ENCODE measurements around the gene PPM1M.
"Not testable (repeated sequence)": the region's sequence is repeated elsewhere in the genome, so short reads cannot be mapped to it uniquely, and the experiment has no call there.

PPM1M gene

GRCh38 chr3:52247409-52248164 lies 2.0 kb downstream of the PPM1M start:
- DNase-seq (ENCODE audit: low read depth), result no peak

DNA sequence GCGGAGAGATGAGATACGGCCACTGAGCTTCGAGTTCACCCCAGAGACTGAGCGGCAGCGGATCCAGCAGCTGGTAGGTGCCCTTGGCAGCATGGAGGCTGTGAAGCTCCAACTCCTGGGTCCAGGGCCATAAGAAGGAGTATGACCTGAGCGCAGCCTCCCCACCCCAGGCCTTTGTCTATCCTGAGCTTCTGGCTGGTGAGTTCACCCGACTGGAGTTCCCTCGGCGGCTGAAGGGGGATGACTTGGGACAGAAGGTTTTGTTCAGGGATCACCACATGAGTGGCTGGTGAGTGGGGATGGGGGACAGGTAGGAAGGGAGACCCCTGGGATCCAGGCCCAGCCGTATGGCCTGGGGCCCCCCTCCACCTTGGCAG lies 2.6 kb downstream of the PPM1M start:
- no peak for DNase-seq (ENCODE audit: low read depth)

GRCh38 chr3:52248816-52249547 lies 3.4 kb downstream of the PPM1M start:
- DNase-seq (ENCODE audit: low read depth), result no peak

GRCh38 chr3:52249683-52250082 lies 4.1 kb downstream of the PPM1M start:
- no peak for DNase-seq (ENCODE audit: low read depth)

GRCh38 chr3:52250122-52250521 lies 4.6 kb downstream of the PPM1M start:
- no peak for DNase-seq (ENCODE audit: low read depth)

GRCh38 chr3:52253314-52254304 lies 8.1 kb downstream of the PPM1M start:
- no peak for DNase-seq (ENCODE audit: low read depth)

DNA sequence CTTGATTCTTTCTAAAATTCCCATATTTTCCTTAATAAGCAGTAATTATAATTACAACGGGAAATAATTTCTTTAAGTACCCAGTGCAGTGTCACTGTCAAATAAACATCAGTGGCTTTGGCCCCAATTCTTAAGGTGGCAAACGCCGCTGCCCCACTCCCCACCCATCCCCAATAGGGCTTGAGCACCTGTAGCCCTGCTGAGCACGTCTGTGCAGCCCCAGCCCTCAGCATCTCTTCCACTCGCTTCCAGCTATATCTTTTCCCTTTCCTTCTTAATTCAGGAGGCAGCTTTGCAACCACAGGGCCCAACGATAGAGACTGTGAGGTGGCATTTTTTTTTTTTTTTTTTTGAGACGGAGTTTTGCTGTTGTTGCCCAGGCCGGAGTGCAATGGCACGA lies 9.0 kb downstream of the PPM1M start:
- no peak for DNase-seq (ENCODE audit: low read depth)

GRCh38 chr3:52256159-52256558 lies 10.6 kb downstream of the PPM1M start:
- DNase-seq (ENCODE audit: low read depth), result no peak

- no peak for DNase-seq (ENCODE audit: low read depth)
These were observed 11.1 kb downstream of the PPM1M start for GRCh38 chr3:52256622-52257021.

DNA sequence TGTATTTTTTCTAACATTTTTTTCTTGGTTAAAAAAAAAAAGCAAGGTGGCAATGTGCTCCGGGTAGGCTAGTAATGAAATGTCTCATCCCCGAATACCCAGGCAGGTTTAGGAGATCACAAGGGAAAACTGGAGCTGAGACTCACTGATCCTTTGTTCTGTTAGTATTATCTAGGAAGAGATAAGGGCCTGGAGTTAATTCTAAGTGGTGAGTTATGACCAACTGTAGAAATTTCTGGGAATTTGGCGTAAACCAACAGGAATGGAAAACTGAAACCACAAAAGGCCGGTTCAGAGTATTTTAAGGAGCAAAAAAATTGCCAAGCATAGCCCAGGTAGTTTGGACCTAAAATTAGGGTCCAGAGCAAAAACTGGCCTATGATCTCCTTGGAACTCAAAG lies 12.4 kb downstream of the PPM1M start:
- DNase-seq (ENCODE audit: low read depth), result no peak

- DNase-seq (ENCODE audit: low read depth), result no peak
These were observed 13.5 kb downstream of the PPM1M start for GRCh38 chr3:52259035-52259434.

DNA sequence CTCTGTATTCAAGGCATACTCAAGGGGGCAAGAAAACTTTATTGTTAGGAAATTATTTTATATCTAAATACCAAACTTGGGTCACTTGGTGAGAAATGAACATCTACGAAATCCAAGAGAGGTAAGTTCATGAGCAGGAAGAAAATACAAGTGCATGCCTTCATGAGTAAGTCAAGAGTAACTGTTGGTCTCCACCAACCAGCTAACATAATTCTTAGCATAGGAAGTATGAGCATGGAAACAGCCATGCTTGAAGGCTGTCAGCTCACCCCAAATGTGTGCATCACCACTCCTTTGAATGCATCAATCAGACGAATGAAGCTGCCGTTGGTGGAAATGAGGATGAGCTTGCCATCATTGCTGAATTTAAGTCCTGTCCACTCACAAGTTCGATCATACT lies 13.9 kb downstream of the PPM1M start:
- DNase-seq (ENCODE audit: low read depth), result no peak

- no peak for DNase-seq (ENCODE audit: low read depth)
These were observed 16.9 kb downstream of the PPM1M start for GRCh38 chr3:52262447-52262846.

- no peak for DNase-seq (ENCODE audit: low read depth)
These were observed 19.8 kb downstream of the PPM1M start for GRCh38 chr3:52265387-52265786.

DNA sequence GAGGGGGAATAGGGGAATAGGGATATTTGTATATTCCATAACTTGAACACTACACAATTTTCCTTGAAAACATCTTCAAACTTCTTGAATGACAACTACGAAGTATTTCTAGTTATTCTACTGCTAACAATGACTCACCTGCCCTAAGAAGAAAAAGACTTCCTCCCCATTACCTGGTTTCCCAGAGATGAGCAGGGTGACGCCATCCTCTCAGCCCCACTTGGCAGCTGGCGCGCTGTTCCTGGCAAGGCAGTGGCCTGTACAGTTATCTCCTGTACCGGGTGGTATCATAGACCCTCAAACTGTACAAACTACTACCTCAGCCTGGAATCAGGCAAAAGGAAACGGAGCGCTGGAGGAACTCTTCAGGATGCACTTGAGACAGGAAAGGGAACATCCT lies 22.5 kb downstream of the PPM1M start:
- DNase-seq (ENCODE audit: low read depth), result no peak

- DNase-seq (ENCODE audit: low read depth), result no peak
These were observed 24.2 kb downstream of the PPM1M start for GRCh38 chr3:52269776-52270175.

DNA sequence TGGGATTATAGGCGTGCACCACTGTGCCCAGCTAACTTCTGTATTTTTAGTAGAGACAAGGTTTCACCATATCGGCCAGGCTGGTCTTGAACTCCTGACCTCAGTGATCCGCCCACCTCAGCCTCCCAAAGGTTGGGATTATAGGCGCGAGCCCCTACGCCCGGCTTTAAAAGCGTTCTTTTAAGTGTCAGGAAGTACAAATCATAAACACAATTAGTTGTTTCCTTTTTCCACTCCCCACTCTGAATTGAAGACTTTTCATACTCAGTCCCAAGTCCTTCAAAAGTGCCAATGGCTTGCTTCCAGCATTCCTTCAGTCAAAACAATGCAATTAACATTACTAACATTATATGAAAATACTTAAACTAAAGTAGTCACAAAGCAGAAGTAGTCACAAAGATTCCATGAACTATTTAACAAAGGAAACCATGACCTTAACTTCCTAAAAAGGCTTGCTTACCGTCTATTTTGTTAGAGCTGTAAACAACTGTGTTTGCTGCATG lies 24.7 kb downstream of the PPM1M start:
- no peak for DNase-seq (ENCODE audit: low read depth)

DNA sequence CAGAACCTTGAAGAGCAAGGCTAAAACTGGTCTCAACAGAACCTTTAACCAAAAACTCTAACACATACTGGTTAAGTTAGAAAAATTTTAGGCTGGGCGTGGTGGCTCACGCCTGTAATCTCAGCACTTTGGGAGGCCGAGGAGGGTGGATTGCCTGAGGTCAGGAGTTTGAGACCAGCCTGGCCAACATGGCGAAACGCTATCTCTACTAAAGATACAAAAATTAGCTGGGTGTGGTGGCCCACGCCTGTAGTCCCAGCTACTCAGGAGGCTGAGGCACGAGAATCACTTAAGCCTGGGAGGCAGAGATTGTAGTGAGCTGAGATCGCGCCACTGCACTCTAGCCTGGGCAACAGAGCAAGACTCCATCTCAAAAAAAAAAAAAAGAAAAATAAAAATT lies 26.6 kb downstream of the PPM1M start:
- DNase-seq (ENCODE audit: low read depth), result not testable (repeated sequence)

GRCh38 chr3:52272831-52273230 lies 27.3 kb downstream of the PPM1M start:
- DNase-seq (ENCODE audit: low read depth), result no peak

- not testable (repeated sequence) for DNase-seq (ENCODE audit: low read depth)
These were observed 29.2 kb downstream of the PPM1M start for GRCh38 chr3:52274781-52275180.

DNA sequence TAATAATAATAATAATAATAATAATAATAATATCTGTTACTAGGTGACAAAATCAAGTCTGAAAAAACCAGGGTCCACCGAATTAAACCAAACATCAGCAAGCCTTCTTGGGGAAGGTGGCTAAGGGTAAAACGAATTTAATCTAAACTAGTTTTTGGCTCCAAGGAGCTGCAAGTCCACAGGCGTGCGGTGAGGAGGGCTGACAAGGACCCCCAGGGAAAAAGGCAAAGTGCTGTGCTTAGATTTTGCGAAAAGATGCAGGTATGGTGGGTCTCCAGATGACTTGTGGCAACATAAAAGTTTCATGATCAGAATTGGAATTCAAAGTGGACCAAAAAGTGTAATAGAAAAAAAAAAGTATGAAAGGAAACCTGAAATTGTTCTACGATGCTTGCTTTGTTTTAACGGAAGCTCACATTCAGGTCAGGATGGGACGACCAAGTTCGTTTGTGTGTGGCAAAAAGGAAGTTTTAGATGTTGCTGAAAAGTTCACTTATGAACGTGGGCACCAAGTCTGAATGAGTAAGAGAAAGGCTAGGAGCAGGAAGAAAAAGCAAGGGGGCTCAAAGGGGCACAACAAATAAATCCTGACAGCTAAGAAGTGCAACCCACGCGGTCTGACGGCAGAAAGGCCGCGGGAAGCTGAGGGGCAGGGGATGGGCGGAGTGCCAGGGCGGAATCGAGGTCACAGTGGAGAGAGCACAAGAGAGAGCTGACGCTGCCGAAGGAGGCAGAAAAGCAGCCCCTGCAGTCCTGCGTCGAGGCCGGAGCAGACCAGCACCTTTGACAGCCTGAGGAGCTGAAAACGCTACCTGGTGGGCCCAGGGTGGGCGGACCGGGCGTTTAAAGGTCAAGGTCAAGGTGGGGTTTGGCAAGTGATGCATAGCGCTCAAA lies 31.8 kb downstream of the PPM1M start:
- DNase-seq (ENCODE audit: low read depth), result peak; percentile 47

Data from fibroblast of the conjunctiva (primary cell).